Fibroblast of mammary gland (primary cell): ENCODE results near the gene HMGB2.

Source experiments
- DNase-seq: peaks from one replicate; pipeline ENCODE4 v3.0.0-alpha.2; 2010; ENCODE audit warnings: low read depth
- H3K4me3 ChIP-seq: 2 replicates; pipeline ENCODE4 v1.5.1; 2011; ENCODE audit warnings: low read depth, mild to moderate bottlenecking, low read length, moderate library complexity; ENCODE audit not compliant: control insufficient read depth
- CTCF ChIP-seq: conservative IDR thresholded peaks from 2 replicates; pipeline ENCODE4 v1.5.1; 2011; ENCODE audit warnings: low read depth, low read length, inconsistent platforms; ENCODE audit not compliant: control insufficient read depth, insufficient read depth

Gene HMGB2

DNA sequence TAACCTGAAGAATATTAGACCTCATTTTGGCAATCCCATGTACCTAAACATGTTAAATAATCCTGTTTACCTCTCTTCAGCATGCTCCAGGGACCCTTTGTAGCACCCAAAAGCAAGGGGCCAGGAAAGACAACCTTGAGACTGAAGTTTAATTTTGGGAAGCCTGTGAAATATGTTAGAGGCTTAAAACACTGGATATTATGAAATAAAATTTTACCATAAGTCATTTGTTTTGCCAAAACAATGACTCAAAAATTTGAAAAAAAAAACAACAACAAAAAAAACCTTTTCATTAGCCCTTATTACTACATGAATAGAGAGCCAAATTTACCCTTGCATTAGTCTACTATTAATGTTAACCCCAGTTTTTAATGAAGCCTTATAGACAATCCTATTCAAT lies 49.7 kb downstream of the HMGB2 start:
- no peak for DNase-seq
- H3K4me3 ChIP-seq: no peak overlapping the region
- no peak for TF ChIP-seq CTCF

- TF ChIP-seq CTCF: no peak
- DNase-seq: no peak
- no peak overlapping the region for H3K4me3 ChIP-seq
Measured at GRCh38 chr4:173282626-173283025, 51.5 kb downstream of the HMGB2 start.

- H3K4me3 ChIP-seq: no peak overlapping the region
- DNase-seq: no peak
Measured at GRCh38 chr4:173282256-173282562, 51.9 kb downstream of the HMGB2 start.

DNA sequence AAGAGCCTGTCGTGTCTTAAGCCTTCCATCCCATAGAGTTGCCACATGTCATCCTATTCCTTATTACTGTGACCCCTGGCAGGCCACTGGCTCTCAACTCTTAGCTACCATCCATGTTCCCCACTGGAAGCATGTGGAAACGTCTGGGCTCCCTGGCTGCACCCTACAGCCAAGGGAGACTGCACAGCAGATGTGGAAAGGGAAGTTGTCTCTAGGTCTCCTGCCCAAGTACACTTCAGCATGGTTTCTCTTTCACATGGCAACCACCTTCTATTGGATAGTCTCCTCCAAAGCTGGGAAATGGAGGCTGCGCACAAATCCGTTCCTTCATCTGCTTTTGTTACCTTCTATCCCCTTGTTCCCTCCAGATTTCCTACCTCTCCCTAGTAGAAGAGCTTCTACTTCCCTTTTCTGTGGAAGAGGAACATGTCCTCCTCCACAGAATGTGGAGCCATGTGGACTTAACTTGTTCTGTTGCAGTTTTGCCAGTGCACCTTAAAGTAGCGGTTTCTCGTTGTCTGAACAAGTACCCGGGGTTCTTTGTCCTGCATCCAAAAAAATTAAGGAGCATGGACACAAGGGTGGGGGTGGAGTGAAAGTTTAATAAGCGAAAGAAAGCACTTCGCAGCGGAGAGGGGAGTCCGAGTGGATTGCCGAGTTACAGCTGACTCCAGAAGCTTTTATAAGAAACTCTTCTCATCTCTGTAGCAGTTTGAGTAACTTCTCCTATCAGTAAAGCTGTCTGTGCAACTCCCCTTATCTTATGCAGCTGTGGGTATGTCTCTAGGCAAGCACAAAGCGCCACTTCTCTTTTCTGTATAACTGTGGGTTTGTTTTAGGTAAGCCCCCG lies 52.5 kb downstream of the HMGB2 start:
- no peak for DNase-seq
- TF ChIP-seq CTCF: no peak
- no peak overlapping the region for H3K4me3 ChIP-seq

More at GRCh38 chr4:173282256-173282562, 51.9 kb downstream of the HMGB2 start:
- TF ChIP-seq CTCF: no peak
